Measurements from ENCODE around the gene SLC16A11. TPM values are rescaled to one million over a fixed set of nuclear protein-coding genes. Genes with fewer than 3 reads are reported as not detected.

Gene SLC16A11
- 0.35 TPM in 1 of 2 replicates, not detected in the other for total RNA-seq

GRCh38 chr17:7043497-7044198 lies at the start of gene SLC16A11:
SLC16A11 (minus strand) TSS chr17:7044092; CDS start chr17:7043513, 579 bp downstream.

GRCh38 chr17:7079581-7080455 lies 35.9 kb upstream of the SLC16A11 start, which contains the start of gene CLEC10A:
CLEC10A (minus strand) TSS chr17:7080251; CDS start chr17:7078812, 1,439 bp downstream.

GRCh38 chr17:7035591-7036368 lies 8.1 kb downstream of the SLC16A11 start, which contains the start of gene SLC16A13:
SLC16A13 (plus strand) TSS chr17:7036015; CDS start chr17:7036383, 368 bp downstream.

GRCh38 chr17:7022781-7023571 lies 20.9 kb downstream of the SLC16A11 start, which contains the start of gene BCL6B:
BCL6B (plus strand) TSS chr17:7023050; CDS start chr17:7023672, 622 bp downstream.

GRCh38 chr17:6995500-6996255 lies 48.2 kb downstream of the SLC16A11 start, which contains the start of gene ALOX12:
ALOX12 (plus strand) TSS chr17:6996049; CDS start chr17:6996118, 69 bp downstream.

Other genes with a start within 250 kb of the SLC16A11 start
- gene TEKT1, start 212.4 kb downstream of the SLC16A11 start, total RNA-seq = not detected in 2 replicates
- 2.5 and 3.1 TPM in 2 replicates for gene ALOX12, start 48.0 kb downstream of the SLC16A11 start, total RNA-seq
- 139 and 231 TPM in 2 replicates for gene RNASEK, start 31.5 kb downstream of the SLC16A11 start, total RNA-seq
- not detected in 2 replicates for gene BCL6B, start 21.0 kb downstream of the SLC16A11 start, total RNA-seq
- 2.2 and 5.3 TPM in 2 replicates for gene SLC16A13, start 8.1 kb downstream of the SLC16A11 start, total RNA-seq
- not detected in 2 replicates for gene CLEC10A, start 36.2 kb upstream of the SLC16A11 start, total RNA-seq
- gene ASGR2, start 70.7 kb upstream of the SLC16A11 start, total RNA-seq = not detected in 2 replicates
- gene ASGR1, start 135.3 kb upstream of the SLC16A11 start, total RNA-seq = 0.21 TPM in 1 of 2 replicates, not detected in the other
- gene DLG4, start 175.7 kb upstream of the SLC16A11 start, total RNA-seq = 4.4 and 6.6 TPM in 2 replicates
- gene ACADVL, start 175.8 kb upstream of the SLC16A11 start, total RNA-seq = 364 and 375 TPM in 2 replicates
- gene DVL2, start 190.4 kb upstream of the SLC16A11 start, total RNA-seq = 44.9 and 52.6 TPM in 2 replicates
- gene PHF23, start 195.4 kb upstream of the SLC16A11 start, total RNA-seq = 33.1 and 35.1 TPM in 2 replicates
- 309 and 347 TPM in 2 replicates for gene GABARAP, start 198.4 kb upstream of the SLC16A11 start, total RNA-seq
- 21.6 and 47.5 TPM in 2 replicates for gene CTDNEP1, start 207.6 kb upstream of the SLC16A11 start, total RNA-seq
- 38.4 and 42.1 TPM in 2 replicates for gene ELP5, start 208.1 kb upstream of the SLC16A11 start, total RNA-seq
- gene CLDN7, start 218.4 kb upstream of the SLC16A11 start, total RNA-seq = 86.7 and 132 TPM in 2 replicates
- 0.14 and 0.56 TPM in 2 replicates for gene SLC2A4, start 237.6 kb upstream of the SLC16A11 start, total RNA-seq